ENCODE data around the gene REPS1.

REPS1 gene

DNA sequence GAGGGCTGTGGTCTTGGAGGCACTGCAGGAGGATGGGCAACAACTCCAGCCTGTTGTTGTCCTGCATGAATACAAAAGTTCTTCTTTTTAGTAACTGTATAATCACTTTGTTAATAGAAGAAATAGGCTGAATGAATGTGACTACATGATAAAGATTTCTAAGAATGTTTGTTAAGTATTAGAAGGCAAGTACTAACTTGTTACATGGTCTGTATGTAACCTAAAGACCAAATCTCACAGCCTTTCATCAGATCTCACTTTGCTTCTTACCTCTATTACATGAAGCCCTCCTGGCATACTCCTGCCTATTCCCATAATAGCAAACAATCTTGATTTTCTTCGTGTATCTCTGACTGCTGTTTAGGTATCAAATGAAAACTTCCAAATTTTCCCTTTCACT lies 73.4 kb downstream of the REPS1 start:
- no peak for DNase-seq

DNA sequence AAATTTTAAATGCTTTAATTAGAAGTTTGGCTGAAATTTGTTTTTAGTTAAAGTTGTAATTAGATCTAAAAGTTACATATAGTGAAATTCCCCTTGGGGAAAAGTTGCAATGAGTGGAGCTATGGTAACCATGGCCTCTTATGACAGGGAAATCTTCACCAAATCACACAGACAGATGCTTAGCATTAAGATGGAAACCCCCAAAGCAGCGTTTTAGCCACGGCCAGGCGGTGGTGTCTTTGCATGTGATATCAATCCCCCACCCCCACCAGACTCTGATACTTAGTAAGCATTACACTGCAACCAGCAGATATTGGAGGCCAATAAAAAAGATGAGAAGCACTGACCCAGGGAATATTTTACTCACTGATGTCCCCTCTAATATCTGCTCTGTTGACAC lies 75.7 kb downstream of the REPS1 start:
- DNase-seq, result no peak

DNA sequence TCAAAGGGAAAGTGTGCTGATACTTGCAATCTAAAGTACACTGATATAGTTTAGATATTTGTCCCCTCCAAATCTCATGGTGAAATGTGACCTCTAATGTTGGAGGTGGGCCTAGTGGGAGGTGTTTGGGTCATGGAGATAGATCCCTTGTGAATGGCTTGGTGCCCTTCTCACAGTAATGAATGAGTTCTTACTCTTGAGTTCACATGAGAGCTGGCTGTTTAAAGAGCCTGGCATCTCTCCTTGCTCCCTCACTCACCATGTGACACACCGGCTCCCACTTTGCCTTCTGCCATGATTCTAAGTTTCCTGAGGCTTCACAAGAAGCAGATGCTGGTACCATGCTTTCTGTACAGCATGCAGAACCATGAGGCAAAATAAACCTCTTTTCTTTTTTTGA lies 78.1 kb downstream of the REPS1 start:
- DNase-seq, result no peak

DNA sequence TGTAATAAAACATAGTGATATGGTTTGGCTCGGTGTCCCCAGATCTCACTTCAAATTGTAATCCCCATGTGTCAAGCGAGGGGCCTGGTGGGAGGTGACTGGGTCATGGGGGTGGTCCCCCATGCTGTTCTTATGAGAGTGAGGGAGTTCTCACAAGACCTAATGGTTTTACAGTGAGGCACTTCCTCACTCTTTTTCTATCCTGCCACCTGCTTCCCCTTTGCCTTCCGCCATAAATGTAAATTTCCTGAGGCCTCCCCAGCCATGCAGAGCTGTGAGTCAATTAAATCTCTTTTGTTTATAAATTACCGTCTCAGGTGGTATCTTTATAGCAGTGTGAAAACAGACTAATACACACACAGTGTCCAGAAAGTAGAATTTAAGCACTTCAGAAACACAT lies 78.5 kb downstream of the REPS1 start:
- DNase-seq, result no peak

DNA sequence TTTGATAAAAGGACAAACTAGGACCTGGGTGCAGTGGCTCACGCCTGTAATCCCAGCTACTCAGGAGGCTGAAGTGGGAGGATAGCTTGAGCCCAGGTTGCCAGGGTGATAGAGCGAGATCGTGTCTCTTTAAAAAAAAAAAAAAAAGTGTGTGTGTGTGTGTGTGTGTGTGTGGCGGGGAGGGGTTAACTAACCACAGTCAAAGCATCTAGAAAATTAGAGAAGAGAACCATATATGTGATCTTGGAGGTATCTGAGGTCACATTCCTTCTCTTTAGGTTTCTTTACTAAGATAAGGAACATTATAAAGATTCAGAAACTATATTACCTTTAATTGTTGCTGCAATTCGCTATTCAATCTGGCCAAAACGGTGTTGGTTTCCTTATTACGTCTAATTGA lies 80.9 kb downstream of the REPS1 start:
- no peak for DNase-seq

DNA sequence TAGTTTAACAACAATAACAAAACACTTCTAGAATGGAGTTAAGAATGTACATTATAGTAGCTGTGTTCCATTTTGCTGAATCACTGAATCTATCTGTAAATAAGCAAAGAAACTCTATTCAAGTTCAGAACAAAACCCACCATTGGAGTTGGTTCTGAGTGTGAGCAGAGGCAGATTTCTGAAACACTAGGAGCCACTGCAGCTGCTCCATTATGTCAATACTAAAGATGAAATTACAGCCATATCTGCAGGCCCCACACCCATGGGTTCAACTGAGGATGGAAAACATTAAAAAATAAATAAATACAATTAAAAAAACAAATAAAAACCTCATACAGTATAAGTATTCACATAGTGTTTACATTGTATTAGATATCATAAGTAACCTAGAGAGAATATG lies 91.0 kb downstream of the REPS1 start:
- DNase-seq, result no peak

DNA sequence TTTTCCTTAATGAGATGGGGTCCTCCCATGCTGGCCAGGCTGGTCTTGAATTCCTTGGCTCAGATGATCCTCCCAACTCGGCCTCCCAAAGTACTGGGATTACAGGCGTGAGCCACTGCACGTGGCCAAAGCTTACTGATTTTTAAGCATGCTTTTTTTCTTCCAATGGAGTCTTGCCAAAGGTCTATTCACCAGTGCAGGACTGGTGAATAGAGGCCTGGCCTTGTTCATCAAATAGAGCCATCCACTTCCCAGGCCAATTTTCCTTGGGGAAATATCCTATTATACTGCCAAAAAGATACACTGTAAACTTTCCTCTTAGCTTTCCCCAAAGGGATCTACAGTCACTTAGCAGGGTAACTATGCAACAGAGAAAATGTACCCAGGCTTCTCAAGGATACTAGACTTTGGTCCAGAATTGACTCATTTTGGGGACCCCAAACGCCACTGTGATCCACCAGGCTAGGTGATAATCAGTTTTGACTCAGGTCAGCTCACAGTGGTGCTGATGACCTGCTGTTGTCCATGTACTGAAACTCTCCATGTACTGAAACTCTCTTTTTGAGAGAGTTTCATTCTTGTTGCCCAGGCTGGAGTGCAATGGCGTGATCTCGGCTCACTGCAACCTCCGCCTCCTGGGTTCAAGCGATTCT lies 91.8 kb downstream of the REPS1 start:
- DNase-seq, result no peak

DNA sequence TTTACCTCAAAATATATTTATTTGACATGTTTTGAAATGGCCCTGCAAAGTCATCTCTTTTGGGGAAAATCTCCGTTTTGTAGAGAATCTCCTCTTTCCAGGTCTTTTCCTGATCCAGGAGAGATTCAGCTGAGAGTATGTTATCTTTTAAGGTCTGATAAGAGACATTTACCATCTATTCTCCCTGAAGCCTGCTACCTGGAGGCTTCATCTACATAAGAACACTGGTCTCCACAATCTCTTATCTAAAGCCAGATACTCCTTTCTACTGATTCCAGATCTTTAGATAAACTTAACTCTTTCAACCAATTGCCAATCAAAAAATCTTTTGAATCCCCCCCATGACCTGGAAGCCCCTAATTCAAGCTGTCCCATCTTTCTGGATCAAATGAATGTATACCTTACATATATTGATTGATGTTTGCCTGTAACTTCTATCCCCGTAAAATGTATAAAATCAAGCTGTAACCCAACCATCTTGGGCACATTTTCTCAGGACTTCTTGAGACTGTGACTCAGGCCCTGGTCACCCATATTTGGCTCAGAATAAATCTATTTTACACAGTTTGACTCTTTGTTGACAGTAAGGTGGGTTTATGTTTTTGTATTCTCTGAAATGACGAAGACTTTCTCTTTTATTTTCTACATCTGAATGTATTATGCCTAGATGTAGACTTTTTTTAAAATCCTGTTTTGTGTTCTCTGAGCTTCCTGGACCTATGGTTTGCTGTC lies 96.6 kb downstream of the REPS1 start:
- no peak for DNase-seq

DNA sequence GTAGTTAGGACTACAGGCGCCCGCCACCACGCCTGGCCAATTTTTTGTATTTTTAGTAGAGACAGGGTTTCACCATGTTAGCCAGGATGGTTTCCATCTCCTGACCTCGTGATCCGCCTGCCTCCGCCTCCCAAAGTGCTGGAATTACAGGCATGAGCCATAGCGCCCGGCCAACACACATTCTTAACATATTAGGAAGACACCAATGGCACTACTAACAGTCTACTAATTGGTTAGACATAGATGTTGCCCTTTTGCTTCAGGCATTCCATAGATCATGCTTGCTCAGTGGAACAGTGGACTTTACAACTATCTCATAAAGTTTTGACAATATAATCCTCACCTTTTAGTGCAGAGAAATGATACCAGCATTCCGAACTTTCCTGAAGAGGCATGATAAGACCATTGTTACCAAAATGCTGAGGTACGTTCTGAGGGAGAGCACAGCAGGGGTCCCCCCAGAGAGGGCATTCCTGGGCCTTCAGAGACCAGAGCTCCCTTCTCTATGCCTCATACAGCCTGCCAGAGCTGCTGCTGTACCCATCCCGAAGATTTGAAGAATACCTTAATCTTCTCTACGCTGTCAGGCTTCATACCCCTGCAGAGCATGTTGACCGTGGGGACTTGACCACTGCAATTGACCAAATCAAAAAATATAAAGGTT lies 102.8 kb downstream of the REPS1 start:
- no peak for DNase-seq

DNA sequence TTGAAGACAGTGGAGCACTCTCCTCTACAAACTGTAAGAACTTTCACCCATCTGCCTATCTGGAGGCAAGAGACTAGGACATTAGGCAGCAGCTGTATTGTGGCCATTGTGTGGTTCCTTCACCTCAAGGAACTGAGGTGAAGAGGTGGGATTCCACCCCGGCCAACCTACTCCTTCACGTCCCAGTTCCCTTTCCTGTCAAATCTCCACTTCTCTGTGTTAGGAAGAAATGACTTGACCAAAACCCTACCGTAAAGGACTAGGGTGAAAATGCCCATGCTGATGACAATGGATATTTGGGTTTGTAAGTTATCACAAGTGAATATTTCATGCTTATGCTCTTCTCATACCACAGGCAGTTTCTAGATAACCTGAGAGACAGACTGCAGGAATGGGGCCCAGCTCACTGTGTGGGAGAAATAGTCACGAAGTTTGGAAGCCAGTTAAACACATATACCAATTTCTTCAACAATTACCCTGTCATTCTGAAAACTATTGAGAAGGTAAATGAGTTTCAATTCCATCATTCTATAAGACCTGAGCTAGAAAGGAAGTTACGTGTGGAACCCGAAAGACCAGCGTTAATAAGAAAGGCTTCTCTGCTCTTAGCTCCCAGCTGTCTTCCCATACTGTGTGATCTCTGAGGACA lies 105.6 kb downstream of the REPS1 start:
- DNase-seq, result no peak

DNA sequence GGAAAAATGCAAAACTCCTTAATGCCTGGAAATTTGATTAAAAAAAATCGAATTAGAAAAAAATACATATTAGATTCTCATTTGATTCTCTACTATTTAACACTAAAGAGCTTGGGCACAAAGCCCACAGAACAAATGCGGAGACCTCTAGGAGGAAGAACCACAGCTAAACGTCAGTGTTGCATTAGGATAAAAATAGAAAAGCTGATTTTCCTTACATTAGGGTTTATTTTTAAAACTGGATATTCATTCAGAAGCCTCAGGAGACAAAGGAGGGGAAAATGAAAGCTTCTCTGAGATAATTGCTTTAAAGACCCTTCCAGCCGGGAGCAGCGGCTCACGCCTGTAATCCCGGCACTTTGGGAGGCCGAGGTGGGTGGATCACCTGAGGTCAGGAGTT lies 114.9 kb downstream of the REPS1 start:
- no peak for DNase-seq

DNA sequence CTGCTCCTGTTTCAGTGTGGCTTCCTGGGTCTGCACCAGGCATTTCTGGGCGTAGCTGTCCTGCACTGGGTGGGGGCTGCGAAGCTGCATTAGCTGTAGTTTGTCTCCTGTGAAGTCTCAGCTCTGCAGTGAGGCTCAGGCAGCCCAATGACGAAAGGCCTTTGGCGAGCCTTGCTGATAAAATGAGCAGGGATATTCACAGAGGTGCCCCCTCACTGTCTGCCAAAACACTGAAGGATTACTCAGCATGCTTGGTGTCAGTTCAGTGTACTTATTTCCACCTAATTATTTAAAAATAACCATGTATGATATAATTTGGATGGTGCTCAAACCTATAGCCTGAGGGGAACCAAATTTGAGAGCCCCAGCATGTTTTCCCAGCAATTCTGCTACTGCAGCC lies 118.7 kb downstream of the REPS1 start:
- DNase-seq, result no peak

DNA sequence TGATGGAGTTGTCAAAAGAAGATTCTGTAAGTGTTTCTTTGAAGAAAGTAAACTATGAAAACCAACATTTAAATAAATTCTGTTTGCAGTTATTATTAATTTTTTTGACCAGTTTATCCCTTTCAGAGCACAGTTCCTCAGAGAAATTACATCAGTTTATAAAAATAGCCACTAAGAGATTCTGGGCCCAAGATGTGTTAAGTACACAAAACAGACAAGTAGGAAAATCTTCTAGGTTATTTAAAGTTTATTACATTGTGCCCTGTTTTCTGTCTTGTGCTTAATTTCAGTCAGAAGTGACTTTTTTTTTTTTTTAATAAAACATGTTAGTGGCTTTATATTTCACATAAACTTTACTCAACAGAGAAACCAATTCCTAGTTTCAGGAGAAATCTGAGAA lies 119.9 kb downstream of the REPS1 start:
- DNase-seq, result no peak

DNA sequence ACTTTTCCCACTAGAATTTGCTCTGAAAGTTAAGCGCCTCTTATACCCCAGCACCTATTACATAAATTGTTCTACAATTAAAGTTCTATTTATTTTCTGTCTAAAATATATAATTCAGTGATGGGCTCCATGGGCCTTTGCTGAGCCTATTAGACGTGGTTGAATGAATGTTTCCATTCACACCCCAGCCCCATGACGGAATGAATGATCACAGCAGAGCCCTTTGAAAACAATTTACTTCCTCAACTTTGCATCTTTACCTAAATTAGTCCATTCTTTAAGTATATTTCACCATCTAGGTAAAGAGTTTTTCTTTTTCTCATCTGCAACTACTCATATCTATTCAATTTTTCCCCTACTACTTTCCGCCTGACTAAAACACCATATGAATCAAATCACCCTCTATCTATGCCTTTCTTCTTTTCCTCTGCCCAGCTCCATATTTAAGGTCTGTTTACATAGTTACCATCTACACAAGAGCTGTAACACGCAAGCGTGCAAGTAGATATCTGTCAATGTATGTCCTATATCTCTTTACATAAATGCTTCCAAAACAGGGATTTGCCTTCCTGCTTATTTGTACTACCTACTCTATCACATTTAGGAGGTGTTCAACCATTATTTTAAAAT lies 122.5 kb downstream of the REPS1 start:
- DNase-seq, result no peak

DNA sequence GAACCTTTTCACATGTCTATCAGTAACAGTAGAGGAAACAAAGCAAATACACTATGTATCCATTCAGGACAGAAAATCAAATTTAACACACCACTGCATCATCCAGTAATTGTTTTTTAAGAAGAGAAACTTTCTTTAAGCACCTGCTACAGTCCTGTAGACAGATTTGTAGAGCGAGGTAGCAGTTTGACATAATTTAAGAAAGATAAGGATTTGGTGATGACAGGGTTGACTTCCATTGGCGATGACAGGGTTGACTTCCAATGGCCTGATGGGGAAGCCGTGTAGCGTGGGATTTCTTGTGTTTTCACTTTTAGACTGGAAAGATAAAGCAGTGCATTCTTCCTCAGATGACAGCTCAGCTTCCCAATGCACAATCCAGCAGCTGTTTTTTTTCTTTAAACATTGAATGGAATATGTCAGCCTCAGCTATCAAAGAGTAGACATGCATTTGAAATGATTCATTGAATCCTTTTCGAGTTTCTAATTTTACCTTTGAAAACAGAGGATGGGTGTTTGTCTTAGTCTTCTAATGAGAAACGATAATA lies 123.6 kb downstream of the REPS1 start:
- no peak for DNase-seq

DNA sequence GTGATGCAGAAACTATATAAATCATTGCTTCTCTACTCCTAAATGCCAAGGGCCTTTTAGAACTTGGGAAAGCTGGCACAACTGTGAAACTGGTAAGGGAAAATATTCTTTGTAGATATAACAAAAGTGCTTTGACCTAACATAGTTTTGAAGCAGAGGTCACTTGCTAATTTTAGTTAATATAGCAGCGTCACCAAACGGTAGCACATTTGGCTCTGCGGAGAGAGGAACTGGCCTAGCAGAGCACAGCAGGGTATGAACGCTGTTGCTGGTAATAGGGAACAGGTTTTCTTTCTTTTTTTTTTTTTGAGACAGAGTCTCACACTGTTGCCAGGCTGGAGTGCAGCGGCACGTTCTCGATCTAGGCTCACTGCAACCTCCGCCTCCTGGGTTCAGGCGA lies 124.7 kb downstream of the REPS1 start:
- no peak for DNase-seq

DNA sequence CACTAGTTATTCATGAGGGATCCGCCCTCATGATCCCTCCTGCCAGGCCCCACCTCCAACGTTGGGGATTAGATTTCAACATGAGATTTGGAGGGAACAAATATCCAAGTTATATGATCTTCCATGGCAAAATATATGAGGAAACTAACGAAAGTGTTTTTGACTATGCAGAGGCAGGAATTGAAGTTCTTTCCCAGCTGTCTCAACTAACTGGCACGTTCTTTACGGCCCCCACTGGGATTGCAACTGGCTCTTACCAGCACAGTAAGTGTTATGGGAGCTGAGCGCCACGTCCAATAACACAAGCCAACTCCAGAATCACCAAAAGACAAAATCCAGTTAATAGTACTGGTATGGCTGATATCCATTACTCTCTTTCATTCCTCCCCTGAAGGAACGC lies 125.6 kb downstream of the REPS1 start:
- DNase-seq, result no peak

DNA sequence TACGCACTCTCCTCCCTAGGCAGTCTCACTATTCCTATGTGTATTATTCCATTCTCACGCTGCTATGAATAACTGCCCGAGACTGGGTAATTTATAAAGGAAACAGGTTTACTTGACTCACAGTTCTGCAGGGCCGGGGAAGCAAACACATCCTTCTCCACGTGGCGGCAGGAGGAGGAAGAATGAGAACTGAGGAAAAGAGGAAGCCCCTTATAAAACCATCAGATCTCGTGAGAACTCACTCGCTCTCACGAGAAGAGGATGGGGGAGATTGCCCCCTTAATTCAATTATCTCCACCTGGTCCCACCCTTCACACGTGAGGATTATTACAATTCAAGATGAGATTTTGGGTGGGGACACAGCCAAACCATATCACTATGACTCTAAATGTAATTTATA lies 130.3 kb downstream of the REPS1 start:
- DNase-seq, result no peak

DNA sequence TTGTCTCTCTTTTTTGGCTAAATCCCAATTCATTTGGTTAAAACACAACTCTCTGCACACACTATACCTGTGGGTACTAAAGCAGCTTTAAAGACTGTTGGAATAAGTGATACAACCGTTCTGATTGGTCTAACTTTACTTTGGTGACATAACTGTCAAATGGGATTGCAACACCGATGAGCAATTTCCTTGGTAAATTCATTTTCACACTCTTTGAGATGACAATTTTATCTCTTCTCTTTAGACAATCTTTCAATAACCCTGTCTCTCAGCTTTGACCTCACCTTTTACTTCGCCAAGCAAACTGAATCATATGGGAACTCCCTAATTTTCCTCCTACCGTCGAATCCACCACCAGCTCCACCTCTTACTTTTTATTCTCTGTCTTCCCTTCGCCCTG lies 131.4 kb downstream of the REPS1 start:
- DNase-seq, result no peak

Data from NCI-H1436 treated with DMSO at 0.1 percent for 48 hours (cell line).